Measurements from ENCODE around the gene PYGB. TPM values are rescaled to one million over a fixed set of nuclear protein-coding genes. Genes with fewer than 3 reads are reported as not detected.

PYGB gene
- total and polyA plus RNA-seq, 2 donors (not counting 1 experiment from before 2014, with no cell fraction given), result 22.5 to 30.6 TPM

- Histone ChIP-seq H3K4me2 (replicated peaks; ENCODE audit: low read depth, low read length, poor library complexity, severe bottlenecking) (no peak overlapping the region), H3K4me3 (ENCODE audit: control extremely low read depth in 1 of 5, extremely low read depth in 1 of 5, insufficient read depth in 1 of 5, low read depth in 2 of 5, low read length in 4 of 5) (no peak overlapping the region), H4K20me1 (ENCODE audit: control insufficient read depth, insufficient read depth, low read length, poor library complexity, severe bottlenecking) (no peaks in the 10 kb centered on the region), H3K36me3 (replicated peaks in 1 of 2; ENCODE audit: control extremely low read depth in 1 of 2, control insufficient read depth in 1 of 2, extremely low read depth in 1 of 2, insufficient read depth in 2 of 2, low read length in 1 of 2) (peaks cover 0 to 4% of the 10 kb centered on the region in 2 experiments), H3K27me3 (replicated peaks in 1 of 4; ENCODE audit: control extremely low read depth in 1 of 4, control insufficient read depth in 3 of 4, insufficient read depth in 4 of 4, low read length in 3 of 4) (no peaks in the 10 kb centered on the region), H2AFZ (ENCODE audit: insufficient read depth, low read depth, low read length, poor library complexity, severe bottlenecking) (no peak overlapping the region), H3K4me1 (ENCODE audit: control insufficient read depth in 2 of 2, insufficient read depth in 2 of 2, low read length in 2 of 2) (no peaks in the 10 kb centered on the region), H3K9me3 (ENCODE audit: control extremely low read depth in 1 of 3, control insufficient read depth in 2 of 3, insufficient read depth in 1 of 3, low read length in 2 of 3) (peaks cover 0 to 4% (median 0%) of the 10 kb centered on the region in 3 donors), H3K27ac (ENCODE audit: low read length in 2 of 2) (no peak overlapping the region), H3K79me2 (ENCODE audit: control insufficient read depth, insufficient read depth, low read length) (peaks cover 33% of the 10 kb centered on the region), H3K9ac (ENCODE audit: low read length) (no peak overlapping the region)
- no peak overlapping the region for H3K27ac Mint-ChIP-seq
- H3K9me3 Mint-ChIP-seq (ENCODE audit: insufficient read depth), result no peaks in the 10 kb centered on the region
- no peak for ATAC-seq (ENCODE audit: low read depth)
- DNase-seq, result no peak
- no peaks in the 10 kb centered on the region for H3K27me3 Mint-ChIP-seq
- WGBS (ENCODE audit: insufficient coverage), result 99% methylated on average over 9 of the region's 11 CpGs
- ChIA-PET POLR2A (no interaction called here), CTCF (no interaction called here)
- intact Hi-C loops (cut with micrococcal nuclease), result no loop called here
- TF ChIP-seq CTCF (IDR thresholded peaks at IDR 0.05) (no peak), EZH2 (IDR thresholded peaks at IDR 0.05; ENCODE audit: borderline replicate concordance, insufficient read depth, low read depth, low read length, poor library complexity, severe bottlenecking) (no peak)
- H3K4me1 Mint-ChIP-seq, result peaks cover 5% of the 10 kb centered on the region
- no peak overlapping the region for H3K4me3 Mint-ChIP-seq
These were observed 90.5 kb downstream of the PYGB start for GRCh38 chr20:25338112-25339023.

- Histone ChIP-seq H3K27me3 (replicated peaks in 1 of 4; ENCODE audit: control extremely low read depth in 1 of 4, control insufficient read depth in 3 of 4, insufficient read depth in 4 of 4, low read length in 3 of 4) (no peaks in the 10 kb centered on the region), H3K4me1 (ENCODE audit: control insufficient read depth in 2 of 2, insufficient read depth in 2 of 2, low read length in 2 of 2) (no peaks in the 10 kb centered on the region), H3K27ac (ENCODE audit: low read length in 2 of 2) (no peak overlapping the region), H3K9ac (ENCODE audit: low read length) (no peak overlapping the region), H4K20me1 (ENCODE audit: control insufficient read depth, insufficient read depth, low read length, poor library complexity, severe bottlenecking) (no peaks in the 10 kb centered on the region), H3K9me3 (ENCODE audit: control extremely low read depth in 1 of 3, control insufficient read depth in 2 of 3, insufficient read depth in 1 of 3, low read length in 2 of 3) (peaks cover 0 to 4% (median 0%) of the 10 kb centered on the region in 3 donors), H3K79me2 (ENCODE audit: control insufficient read depth, insufficient read depth, low read length) (peaks cover 44% of the 10 kb centered on the region), H2AFZ (ENCODE audit: insufficient read depth, low read depth, low read length, poor library complexity, severe bottlenecking) (no peak overlapping the region), H3K4me3 (ENCODE audit: control extremely low read depth in 1 of 5, extremely low read depth in 1 of 5, insufficient read depth in 1 of 5, low read depth in 2 of 5, low read length in 4 of 5) (no peak overlapping the region), H3K4me2 (replicated peaks; ENCODE audit: low read depth, low read length, poor library complexity, severe bottlenecking) (no peak overlapping the region), H3K36me3 (replicated peaks in 1 of 2; ENCODE audit: control extremely low read depth in 1 of 2, control insufficient read depth in 1 of 2, extremely low read depth in 1 of 2, insufficient read depth in 2 of 2, low read length in 1 of 2) (peaks cover 0 to 4% of the 10 kb centered on the region in 2 experiments)
- WGBS (ENCODE audit: insufficient coverage), result 97% methylated on average over 12 of the region's 12 CpGs
- Mint-ChIP-seq H3K4me3 (no peak overlapping the region), H3K27me3 (no peaks in the 10 kb centered on the region), H3K27ac (no peak overlapping the region), H3K9me3 (ENCODE audit: insufficient read depth) (no peaks in the 10 kb centered on the region), H3K4me1 (peaks cover 14% of the 10 kb centered on the region)
- intact Hi-C loops (cut with micrococcal nuclease), result no loop called here
- no peak for TF ChIP-seq EZH2 (IDR thresholded peaks at IDR 0.05; ENCODE audit: borderline replicate concordance, insufficient read depth, low read depth, low read length, poor library complexity, severe bottlenecking)
- no peak for TF ChIP-seq CTCF (IDR thresholded peaks at IDR 0.05)
- no peak for DNase-seq
- ATAC-seq (ENCODE audit: low read depth), result no peak
- CTCF ChIA-PET, result no interaction called here
- POLR2A ChIA-PET, result no interaction called here
These were observed 91.7 kb downstream of the PYGB start for GRCh38 chr20:25339608-25340007.

Data from B cell (primary cell).